HG03103 (cell line): Measurements from ENCODE around the gene MYO1D.
"Not testable (repeated sequence)": the region's sequence is repeated elsewhere in the genome, so short reads cannot be mapped to it uniquely, and the experiment has no call there.

ENCODE experiments used
- ATAC-seq: cut with Tn5 transposase; IDR thresholded peaks from one replicate; pipeline ENCODE4 v1.9.1; 2021; ENCODE audit warnings: low read depth; ENCODE audit not compliant: unreplicated experiment

The MYO1D gene

GRCh38 chr17:32696426-32696825, 180.5 kb downstream of the MYO1D start:
- ATAC-seq, result no peak

GRCh38 chr17:32695864-32696263, 181.1 kb downstream of the MYO1D start:
- no peak for ATAC-seq

- ATAC-seq, result no peak
Measured at GRCh38 chr17:32693194-32693897, 183.6 kb downstream of the MYO1D start.

- ATAC-seq, result no peak
Measured at GRCh38 chr17:32692179-32692578, 184.7 kb downstream of the MYO1D start.

GRCh38 chr17:32689348-32689747, 187.6 kb downstream of the MYO1D start:
- ATAC-seq, result no peak

GRCh38 chr17:32688221-32688620, 188.7 kb downstream of the MYO1D start:
- ATAC-seq, result no peak

- no peak for ATAC-seq
Measured at GRCh38 chr17:32684087-32684958, 192.6 kb downstream of the MYO1D start.

- no peak for ATAC-seq
Measured at GRCh38 chr17:32673964-32674363, 203.0 kb downstream of the MYO1D start.

GRCh38 chr17:32672711-32673110, 204.2 kb downstream of the MYO1D start:
- no peak for ATAC-seq

- ATAC-seq, result no peak
Measured at GRCh38 chr17:32671896-32672295, 205.0 kb downstream of the MYO1D start.

- no peak for ATAC-seq
Measured at GRCh38 chr17:32664936-32665583, 211.9 kb downstream of the MYO1D start.

GRCh38 chr17:32660496-32660985, 216.4 kb downstream of the MYO1D start:
- no peak for ATAC-seq

GRCh38 chr17:32659419-32659842, 217.5 kb downstream of the MYO1D start:
- no peak for ATAC-seq

- ATAC-seq, result no peak
Measured at GRCh38 chr17:32658470-32659418, 218.2 kb downstream of the MYO1D start.

GRCh38 chr17:32656886-32657285, 220.0 kb downstream of the MYO1D start:
- ATAC-seq, result no peak

GRCh38 chr17:32654324-32654723, 222.6 kb downstream of the MYO1D start:
- no peak for ATAC-seq

- ATAC-seq, result no peak
Measured at GRCh38 chr17:32651084-32651483, 225.8 kb downstream of the MYO1D start.

- ATAC-seq, result no peak
Measured at GRCh38 chr17:32648450-32648849, 228.5 kb downstream of the MYO1D start.

- ATAC-seq, result no peak
Measured at GRCh38 chr17:32646941-32647340, 230.0 kb downstream of the MYO1D start.

- not testable (repeated sequence) for ATAC-seq
Measured at GRCh38 chr17:32641514-32641913, 235.4 kb downstream of the MYO1D start.
